Measurements from ENCODE around the gene SP5. TPM values are rescaled to one million over a fixed set of nuclear protein-coding genes. Genes with fewer than 3 reads are reported as not detected.

Gene SP5
- total and polyA plus RNA-seq, 2 donors (not counting 3 experiments of a cell fraction or from before 2014, with no cell fraction given) = not detected

DNA sequence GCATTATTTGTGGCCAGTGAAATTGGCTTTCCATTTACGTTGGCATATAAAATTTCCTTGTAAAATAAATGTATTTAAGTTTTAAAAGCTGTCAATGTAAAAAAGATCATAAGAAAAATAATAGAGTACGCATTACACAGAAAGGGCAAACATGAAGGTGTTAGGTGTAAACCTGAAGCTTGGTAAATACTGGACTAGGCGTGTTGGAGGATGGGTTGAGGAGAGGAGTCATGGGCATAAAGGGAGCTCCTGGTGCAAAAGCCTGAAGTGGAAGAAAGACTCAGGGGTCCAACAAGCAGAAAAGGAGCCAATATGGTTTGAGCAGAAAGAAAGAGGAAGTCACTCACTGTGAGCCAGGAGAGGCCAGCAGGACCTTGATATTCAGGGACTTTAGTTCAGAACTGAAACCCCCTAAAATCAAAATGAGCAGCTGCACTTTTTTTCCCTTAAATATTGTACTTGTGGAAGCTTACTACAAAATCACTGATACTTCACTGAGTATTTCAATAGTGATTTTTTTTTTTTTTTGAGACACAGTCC lies 24.4 kb downstream of the SP5 start:
- intact Hi-C loops (cut with micrococcal nuclease) = no loop called here
- Histone ChIP-seq H3K27me3 (ENCODE audit: control insufficient read depth in 2 of 2, insufficient read depth in 2 of 2, low read length in 2 of 2) (no peaks in the 10 kb centered on the region), H3K9ac (replicated peaks; ENCODE audit: extremely low read depth, insufficient read depth, low read length) (no peak overlapping the region), H3K4me1 (ENCODE audit: control insufficient read depth, extremely low read depth, insufficient read depth, low read length) (no peaks in the 10 kb centered on the region), H3K79me2 (ENCODE audit: control insufficient read depth, insufficient read depth, low read length) (no peaks in the 10 kb centered on the region), H4K20me1 (replicated peaks; ENCODE audit: control insufficient read depth, extremely low read depth, insufficient read depth, low read length) (no peaks in the 10 kb centered on the region), H3K9me3 (replicated peaks; ENCODE audit: control insufficient read depth, insufficient read depth, low read length) (no peaks in the 10 kb centered on the region), H2AFZ (ENCODE audit: low read depth, low read length) (no peak overlapping the region), H3K4me3 (replicated peaks in 1 of 3; ENCODE audit: insufficient read depth in 1 of 3, low read depth in 1 of 3, low read length in 3 of 3) (no peak overlapping the region), H3K27ac (ENCODE audit: insufficient read depth, low read depth, low read length) (no peak overlapping the region), H3K4me2 (ENCODE audit: insufficient read depth, low read length) (no peak overlapping the region), H3K9me1 (replicated peaks; ENCODE audit: control insufficient read depth, extremely low read depth, insufficient read depth, low read length) (no peaks in the 10 kb centered on the region), H3K36me3 (ENCODE audit: control insufficient read depth in 2 of 2, extremely low read depth in 1 of 2, insufficient read depth in 2 of 2, low read length in 2 of 2) (no peaks in the 10 kb centered on the region)
- CTCF ChIA-PET = interaction anchor here (1.5 kb wide), 1 partner anchor 330 kb away, joined by 4 read pairs; no protein-coding TSS in a partner anchor
- DNase-seq (ENCODE audit: low read depth, low spot score) = no peak
- POLR2A ChIA-PET = no interaction called here
- FAIRE-seq = no peak
- dilution Hi-C loops (cut with MboI; ENCODE audit: extremely low pct_ligation_motif_present, low sequenced_read_pairs) = no loop called here
- no peak for TF ChIP-seq MYC (IDR thresholded peaks at IDR 0.05; ENCODE audit: low read depth, low read length)
- no peak for TF ChIP-seq GATA2 (IDR thresholded peaks at IDR 0.05; ENCODE audit: insufficient read depth, insufficient read length, low read depth, low read length)
- TF ChIP-seq, protein P1, sequence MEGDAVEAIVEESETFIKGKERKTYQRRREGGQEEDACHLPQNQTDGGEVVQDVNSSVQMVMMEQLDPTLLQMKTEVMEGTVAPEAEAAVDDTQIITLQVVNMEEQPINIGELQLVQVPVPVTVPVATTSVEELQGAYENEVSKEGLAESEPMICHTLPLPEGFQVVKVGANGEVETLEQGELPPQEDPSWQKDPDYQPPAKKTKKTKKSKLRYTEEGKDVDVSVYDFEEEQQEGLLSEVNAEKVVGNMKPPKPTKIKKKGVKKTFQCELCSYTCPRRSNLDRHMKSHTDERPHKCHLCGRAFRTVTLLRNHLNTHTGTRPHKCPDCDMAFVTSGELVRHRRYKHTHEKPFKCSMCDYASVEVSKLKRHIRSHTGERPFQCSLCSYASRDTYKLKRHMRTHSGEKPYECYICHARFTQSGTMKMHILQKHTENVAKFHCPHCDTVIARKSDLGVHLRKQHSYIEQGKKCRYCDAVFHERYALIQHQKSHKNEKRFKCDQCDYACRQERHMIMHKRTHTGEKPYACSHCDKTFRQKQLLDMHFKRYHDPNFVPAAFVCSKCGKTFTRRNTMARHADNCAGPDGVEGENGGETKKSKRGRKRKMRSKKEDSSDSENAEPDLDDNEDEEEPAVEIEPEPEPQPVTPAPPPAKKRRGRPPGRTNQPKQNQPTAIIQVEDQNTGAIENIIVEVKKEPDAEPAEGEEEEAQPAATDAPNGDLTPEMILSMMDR (IDR thresholded peaks at IDR 0.05; ENCODE audit: extremely low read depth in 1 of 2, insufficient read depth in 1 of 2, low read depth in 1 of 2, low read length in 2 of 2) = no peak
- no peak for TF ChIP-seq EZH2 (IDR thresholded peaks at IDR 0.05; ENCODE audit: borderline replicate concordance, low read depth, low read length, severe bottlenecking)
- TF ChIP-seq FOS (IDR thresholded peaks at IDR 0.05; ENCODE audit: borderline replicate concordance, insufficient read depth, low read length) = no peak
- TF ChIP-seq POLR2A (IDR thresholded peaks at IDR 0.05; ENCODE audit: low read depth, low read length) = no peak
- no peak for TF ChIP-seq POLR2AphosphoS5 (IDR thresholded peaks at IDR 0.05; ENCODE audit: insufficient read depth, low read depth, low read length)
- TF ChIP-seq, protein P2, sequence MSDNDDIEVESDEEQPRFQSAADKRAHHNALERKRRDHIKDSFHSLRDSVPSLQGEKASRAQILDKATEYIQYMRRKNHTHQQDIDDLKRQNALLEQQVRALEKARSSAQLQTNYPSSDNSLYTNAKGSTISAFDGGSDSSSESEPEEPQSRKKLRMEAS (IDR thresholded peaks at IDR 0.05; ENCODE audit: insufficient read depth, insufficient read length) = no peak
- TF ChIP-seq JUN (IDR thresholded peaks at IDR 0.05; ENCODE audit: borderline replicate concordance, insufficient read depth, insufficient read length, low read depth) = no peak
- BruUV-seq (replicated peaks) = no TSS peak

All from endothelial cell of umbilical vein (primary cell).